Panc1 (cell line): Measurements from ENCODE around the gene PTPRJ. TPM values are rescaled to one million over a fixed set of nuclear protein-coding genes. Genes with fewer than 3 reads are reported as not detected.
A peak's percentile ranks its signal among the peaks of the same experiment; 100 is the strongest.

Experiments
- ATAC-seq: fragments of 200-7000 bp; cut with Tn5 transposase; 2 replicates; pipeline ENCODE4 v1.9.1; 2020; ENCODE audit warnings: mild to moderate bottlenecking, moderate library complexity
- BruUV-seq: library from RNA; stranded (reverse); fragments of 400-500 nt; replicated peaks from 2 replicates; lab custom pipeline; 2021; lab: Mats Ljungman, UMichigan
- CTCF ChIA-PET: fragments of 300-600 bp; sonication (Branson Sonifier 250); formaldehyde crosslinking; loops from one replicate; lab custom pipeline; 2022; ENCODE audit warnings: antibody characterized with exemption; lab: Charles Lee
- POLR2A ChIA-PET: fragments of 300-600 bp; sonication (Branson Sonifier 250); formaldehyde crosslinking; loops from one replicate; lab custom pipeline; 2022; ENCODE audit warnings: antibody characterized with exemption; lab: Charles Lee
- DNase-seq: peaks from one replicate; pipeline ENCODE4 v3.0.0-alpha.2; 2010; ENCODE audit warnings: low read depth, low spot score
- H3K27ac ChIP-seq: 2 replicates; pipeline ENCODE4 v1.5.1; 2011; ENCODE audit warnings: mild to moderate bottlenecking, low read length, inconsistent platforms
- H3K27me3 ChIP-seq: fragments of 200-500 bp; sonication (Bioruptor generic); 2 replicates; pipeline ENCODE4 v1.6.0; 2014; ENCODE audit warnings: low read length, inconsistent platforms; ENCODE audit not compliant: control insufficient read depth, insufficient read depth
- H3K36me3 ChIP-seq: fragments of 200-500 bp; sonication (Bioruptor generic); 2 replicates; pipeline ENCODE4 v1.5.1; 2014; ENCODE audit warnings: inconsistent platforms, mild to moderate bottlenecking, low read length, moderate library complexity; ENCODE audit not compliant: control insufficient read depth, insufficient read depth
- H3K4me1 ChIP-seq: 2 replicates; pipeline ENCODE4 v1.5.1; 2011; ENCODE audit warnings: inconsistent platforms, mild to moderate bottlenecking, low read length, moderate library complexity; ENCODE audit not compliant: control insufficient read depth, insufficient read depth
- H3K4me3 ChIP-seq, 2 experiments: 2 replicates each; pipeline ENCODE4 v1.5.1; 2011 to 2012; ENCODE audit warnings: low read depth in 2 of 2, low read length in 2 of 2, mild to moderate bottlenecking in 2 of 2, inconsistent platforms in 1 of 2, moderate library complexity in 1 of 2
- H3K9me3 ChIP-seq: fragments of 200-500 bp; sonication (Bioruptor generic); 2 replicates; pipeline ENCODE4 v1.5.1; 2014; ENCODE audit warnings: low read depth, mild to moderate bottlenecking, inconsistent platforms, low read length, moderate library complexity; ENCODE audit not compliant: control insufficient read depth, insufficient read depth
- POLR2AphosphoS5 ChIP-seq: IDR thresholded peaks from 2 replicates; pipeline ENCODE4 v1.6.1; 2012; ENCODE audit warnings: mild to moderate bottlenecking, low read depth, low read length, moderate library complexity
- SIN3A ChIP-seq: IDR thresholded peaks from 2 replicates; pipeline ENCODE4 v1.6.1; 2012; ENCODE audit warnings: low read depth, mild to moderate bottlenecking, low read length, moderate library complexity, borderline replicate concordance; ENCODE audit not compliant: insufficient read depth
- TCF7L2 ChIP-seq: IDR thresholded peaks from 2 replicates; pipeline ENCODE4 v1.6.1; 2011; ENCODE audit warnings: mild to moderate bottlenecking, low read depth, low read length, inconsistent platforms
- in situ Hi-C: cut with HindIII; loops from 2 replicates; pipeline ENCODE4 v1.10.0; 2016; ENCODE audit warnings: low sequenced_read_pairs, low pct_unique_long_range_greater_than_20kb
- intact Hi-C: fragments of 100-400 bp; cut with micrococcal nuclease; formaldehyde crosslinking; loops from one replicate; pipeline ENCODE4 v1.10.0; 2022; ENCODE audit not compliant: unreplicated experiment
- total RNA-seq: library from RNA; stranded (reverse); gene quantifications from one replicate; pipeline ENCODE4 v1.2.1, GENCODE V29; 2021; ENCODE audit not compliant: unreplicated experiment
- TF ChIP-seq, protein P1 (sequence below): fragments of 450-650 bp; IDR thresholded peaks from 2 replicates; pipeline ENCODE4 v1.5.1; 2017; ENCODE audit warnings: mild to moderate bottlenecking
- TF ChIP-seq, protein P2 (sequence below), 2 experiments: IDR thresholded peaks; 2 replicates each; pipeline ENCODE4 v1.6.1; 2011 to 2012; ENCODE audit warnings: low read depth in 2 of 2, control low read depth in 1 of 2, low read length in 1 of 2, mild to moderate bottlenecking in 1 of 2, moderate library complexity in 1 of 2; ENCODE audit not compliant: insufficient read depth in 1 of 2

PTPRJ gene
- total RNA-seq, 1 experiment from 2014 or later: 73.6 TPM

DNA sequence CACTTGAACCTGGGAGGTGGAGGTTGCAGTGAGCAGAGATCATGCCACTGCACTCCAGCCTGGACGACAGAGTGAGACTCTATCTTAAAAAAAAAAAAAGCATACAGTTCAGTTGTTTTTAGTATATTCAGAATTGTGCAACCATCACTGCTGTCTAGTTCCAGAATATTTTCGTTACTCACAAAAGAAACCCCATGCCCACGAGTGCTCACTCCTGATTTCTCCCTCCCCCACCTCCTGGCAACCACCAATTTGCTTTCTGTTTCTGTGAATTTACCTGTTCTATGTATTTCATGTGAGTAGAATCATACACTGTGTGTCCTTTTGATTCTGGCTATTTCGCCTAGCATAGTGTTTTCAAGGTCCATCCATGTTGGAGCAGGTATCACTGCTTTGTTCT lies 24.8 kb downstream of the PTPRJ start:
- Histone ChIP-seq H3K27me3 (no peaks in the 10 kb centered on the region), H3K27ac (0 out of 2 replicates have a peak overlapping the region, but pooled peaks have one; percentile 42), H3K4me1 (peaks cover 47% of the 10 kb centered on the region), H3K4me3 (no peak overlapping the region), H3K36me3 (no peaks in the 10 kb centered on the region), H3K9me3 (no peaks in the 10 kb centered on the region)
- ATAC-seq (no peak), DNase-seq (no peak)
- CTCF ChIA-PET: interaction anchor here (0.6 kb wide), 1 partner anchor 82 kb away, joined by 5 read pairs; no protein-coding TSS in a partner anchor
- POLR2A ChIA-PET: no interaction called here
- in situ Hi-C loops (no loop called here), intact Hi-C loops (no loop called here)
- no TSS peak for BruUV-seq
- no peak for TF ChIP-seq SIN3A
- no peak for TF ChIP-seq POLR2AphosphoS5
- TF ChIP-seq, protein P1, sequence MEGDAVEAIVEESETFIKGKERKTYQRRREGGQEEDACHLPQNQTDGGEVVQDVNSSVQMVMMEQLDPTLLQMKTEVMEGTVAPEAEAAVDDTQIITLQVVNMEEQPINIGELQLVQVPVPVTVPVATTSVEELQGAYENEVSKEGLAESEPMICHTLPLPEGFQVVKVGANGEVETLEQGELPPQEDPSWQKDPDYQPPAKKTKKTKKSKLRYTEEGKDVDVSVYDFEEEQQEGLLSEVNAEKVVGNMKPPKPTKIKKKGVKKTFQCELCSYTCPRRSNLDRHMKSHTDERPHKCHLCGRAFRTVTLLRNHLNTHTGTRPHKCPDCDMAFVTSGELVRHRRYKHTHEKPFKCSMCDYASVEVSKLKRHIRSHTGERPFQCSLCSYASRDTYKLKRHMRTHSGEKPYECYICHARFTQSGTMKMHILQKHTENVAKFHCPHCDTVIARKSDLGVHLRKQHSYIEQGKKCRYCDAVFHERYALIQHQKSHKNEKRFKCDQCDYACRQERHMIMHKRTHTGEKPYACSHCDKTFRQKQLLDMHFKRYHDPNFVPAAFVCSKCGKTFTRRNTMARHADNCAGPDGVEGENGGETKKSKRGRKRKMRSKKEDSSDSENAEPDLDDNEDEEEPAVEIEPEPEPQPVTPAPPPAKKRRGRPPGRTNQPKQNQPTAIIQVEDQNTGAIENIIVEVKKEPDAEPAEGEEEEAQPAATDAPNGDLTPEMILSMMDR: no peak
- no peak for TF ChIP-seq TCF7L2
- TF ChIP-seq, protein P2, sequence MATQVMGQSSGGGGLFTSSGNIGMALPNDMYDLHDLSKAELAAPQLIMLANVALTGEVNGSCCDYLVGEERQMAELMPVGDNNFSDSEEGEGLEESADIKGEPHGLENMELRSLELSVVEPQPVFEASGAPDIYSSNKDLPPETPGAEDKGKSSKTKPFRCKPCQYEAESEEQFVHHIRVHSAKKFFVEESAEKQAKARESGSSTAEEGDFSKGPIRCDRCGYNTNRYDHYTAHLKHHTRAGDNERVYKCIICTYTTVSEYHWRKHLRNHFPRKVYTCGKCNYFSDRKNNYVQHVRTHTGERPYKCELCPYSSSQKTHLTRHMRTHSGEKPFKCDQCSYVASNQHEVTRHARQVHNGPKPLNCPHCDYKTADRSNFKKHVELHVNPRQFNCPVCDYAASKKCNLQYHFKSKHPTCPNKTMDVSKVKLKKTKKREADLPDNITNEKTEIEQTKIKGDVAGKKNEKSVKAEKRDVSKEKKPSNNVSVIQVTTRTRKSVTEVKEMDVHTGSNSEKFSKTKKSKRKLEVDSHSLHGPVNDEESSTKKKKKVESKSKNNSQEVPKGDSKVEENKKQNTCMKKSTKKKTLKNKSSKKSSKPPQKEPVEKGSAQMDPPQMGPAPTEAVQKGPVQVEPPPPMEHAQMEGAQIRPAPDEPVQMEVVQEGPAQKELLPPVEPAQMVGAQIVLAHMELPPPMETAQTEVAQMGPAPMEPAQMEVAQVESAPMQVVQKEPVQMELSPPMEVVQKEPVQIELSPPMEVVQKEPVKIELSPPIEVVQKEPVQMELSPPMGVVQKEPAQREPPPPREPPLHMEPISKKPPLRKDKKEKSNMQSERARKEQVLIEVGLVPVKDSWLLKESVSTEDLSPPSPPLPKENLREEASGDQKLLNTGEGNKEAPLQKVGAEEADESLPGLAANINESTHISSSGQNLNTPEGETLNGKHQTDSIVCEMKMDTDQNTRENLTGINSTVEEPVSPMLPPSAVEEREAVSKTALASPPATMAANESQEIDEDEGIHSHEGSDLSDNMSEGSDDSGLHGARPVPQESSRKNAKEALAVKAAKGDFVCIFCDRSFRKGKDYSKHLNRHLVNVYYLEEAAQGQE (IDR thresholded peaks at IDR 0.05; ENCODE audit: insufficient read depth in 1 of 2, low read depth in 2 of 2, low read length in 1 of 2): no peak

DNA sequence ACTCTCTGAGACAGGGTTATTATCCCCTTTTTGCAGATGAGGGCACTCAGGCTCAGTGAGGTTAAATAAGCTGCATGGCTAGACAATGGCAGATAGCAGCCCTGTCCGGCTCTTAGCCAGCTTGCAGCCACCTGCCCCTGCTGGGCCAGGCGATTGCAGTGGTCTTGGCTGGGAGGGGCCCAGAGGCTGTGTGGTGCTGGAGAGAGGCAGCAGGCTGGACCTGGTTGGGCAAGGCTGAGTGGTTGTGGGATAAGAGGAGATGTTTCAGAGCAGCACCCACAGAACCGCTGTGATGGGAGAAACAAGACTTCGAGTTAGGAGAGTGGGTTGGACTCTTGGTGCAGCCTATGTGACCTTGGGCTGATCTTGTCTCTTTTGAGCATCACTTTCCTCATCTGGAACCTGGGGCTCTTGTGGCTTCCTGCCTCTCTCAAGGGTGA lies 25.5 kb downstream of the PTPRJ start:
- POLR2A ChIA-PET: no interaction called here
- CTCF ChIA-PET: interaction anchor here (0.6 kb wide), 1 partner anchor 82 kb away, joined by 5 read pairs; no protein-coding TSS in a partner anchor
- peak; percentile 42 for ATAC-seq
- no peaks in the 10 kb centered on the region for H3K9me3 ChIP-seq
- peaks cover 42% of the 10 kb centered on the region for H3K4me1 ChIP-seq
- no peak for TF ChIP-seq SIN3A
- TF ChIP-seq, protein P1: no peak
- TF ChIP-seq TCF7L2: no peak
- H3K27me3 ChIP-seq: no peaks in the 10 kb centered on the region
- H3K27ac ChIP-seq: peak overlapping the region; percentile 42; the same call in 1 of the 2 replicates
- no peaks in the 10 kb centered on the region for H3K36me3 ChIP-seq
- no peak for DNase-seq
- H3K4me3 ChIP-seq: no peak overlapping the region
- in situ Hi-C loops: no loop called here
- intact Hi-C loops: no loop called here
- BruUV-seq: no TSS peak
